HL-60/S4 (cell line): ENCODE results near the gene TARDBP.
"Not testable (repeated sequence)": the region's sequence is repeated elsewhere in the genome, so short reads cannot be mapped to it uniquely, and the experiment has no call there.

ENCODE experiments used
- in situ Hi-C: fragments of 300-500 bp; cut with MboI; formaldehyde crosslinking; loops from 2 replicates; pipeline ENCODE4 v1.14.3; 2022; ENCODE audit warnings: low sequenced_read_pairs

Gene TARDBP

DNA sequence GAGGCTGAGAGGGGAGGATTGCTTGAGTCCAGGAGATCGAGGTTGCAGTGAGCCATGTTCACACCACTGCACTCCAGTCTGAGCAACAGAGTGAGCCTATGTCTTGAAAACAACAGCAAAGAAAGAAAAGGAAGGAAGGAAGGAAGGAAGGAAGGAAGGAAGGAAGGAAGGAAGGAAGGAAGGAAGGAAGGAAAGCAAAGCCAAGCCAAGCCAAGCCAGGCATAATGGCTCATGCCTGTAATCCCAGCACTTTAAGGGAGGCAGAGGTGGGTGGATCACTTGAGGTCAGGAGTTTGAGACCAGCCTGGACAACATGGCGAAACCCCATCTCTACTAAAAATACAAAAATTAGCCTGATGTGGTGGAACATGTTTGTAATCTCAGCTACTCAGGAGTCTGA lies 20.4 kb upstream of the TARDBP start:
- in situ Hi-C loops: not testable (repeated sequence)

DNA sequence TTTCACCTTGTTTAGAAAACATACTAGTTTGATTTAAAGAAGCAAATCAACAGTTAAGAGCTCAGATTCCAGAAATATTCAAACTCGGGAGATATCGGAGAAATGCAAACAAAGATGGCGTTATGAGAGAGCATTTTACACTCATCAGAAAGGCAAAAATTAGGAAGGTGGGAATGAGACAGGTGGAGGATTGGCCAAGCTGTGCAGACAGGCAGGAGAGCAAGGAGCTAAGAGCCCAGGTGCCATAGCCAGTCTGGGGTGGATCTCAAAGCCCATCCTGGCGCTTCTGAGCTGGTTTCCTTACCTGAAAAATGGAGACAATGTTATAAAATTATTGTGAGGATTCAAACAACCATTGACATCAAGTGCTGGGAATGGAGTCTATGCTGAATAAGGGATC lies 19.6 kb upstream of the TARDBP start:
- in situ Hi-C loops: no loop called here

DNA sequence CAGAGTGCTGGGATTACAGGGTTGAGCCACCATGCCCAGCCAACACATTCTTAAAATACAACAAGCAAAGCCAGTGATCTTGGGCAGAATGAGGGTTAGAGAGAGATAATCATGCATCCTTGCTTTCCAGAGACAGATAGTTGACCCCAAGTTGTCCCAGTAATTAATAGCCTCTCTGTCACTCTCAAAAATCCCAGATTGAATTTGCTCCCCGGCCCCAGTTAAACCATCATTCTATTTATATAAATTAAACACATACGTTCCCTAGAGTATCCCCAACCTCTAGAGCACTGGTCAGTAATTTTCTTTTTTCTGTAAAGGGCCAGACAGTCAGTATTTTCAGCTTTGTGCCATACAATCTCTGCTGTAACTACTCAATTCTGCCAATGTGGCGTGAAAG lies 16.4 kb upstream of the TARDBP start:
- in situ Hi-C loops: no loop called here

DNA sequence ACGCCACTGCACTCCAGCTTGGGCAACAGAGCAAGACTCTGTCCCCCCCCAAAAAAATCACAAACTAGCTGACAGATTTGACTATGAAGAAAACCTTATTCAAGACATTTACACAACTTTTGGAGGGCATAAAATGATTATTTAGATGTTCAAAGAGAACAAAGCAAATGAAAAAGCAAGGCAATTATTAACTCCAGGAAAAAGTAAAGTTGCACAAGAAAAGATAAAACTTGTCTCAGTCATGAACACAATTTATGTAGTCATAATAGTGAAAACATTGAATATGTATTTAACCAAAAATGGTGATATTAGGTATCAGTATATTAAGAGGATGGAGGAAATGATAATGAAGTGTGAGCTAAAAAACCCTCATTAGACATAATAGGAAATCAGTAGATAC lies 11.9 kb upstream of the TARDBP start:
- in situ Hi-C loops: no loop called here

DNA sequence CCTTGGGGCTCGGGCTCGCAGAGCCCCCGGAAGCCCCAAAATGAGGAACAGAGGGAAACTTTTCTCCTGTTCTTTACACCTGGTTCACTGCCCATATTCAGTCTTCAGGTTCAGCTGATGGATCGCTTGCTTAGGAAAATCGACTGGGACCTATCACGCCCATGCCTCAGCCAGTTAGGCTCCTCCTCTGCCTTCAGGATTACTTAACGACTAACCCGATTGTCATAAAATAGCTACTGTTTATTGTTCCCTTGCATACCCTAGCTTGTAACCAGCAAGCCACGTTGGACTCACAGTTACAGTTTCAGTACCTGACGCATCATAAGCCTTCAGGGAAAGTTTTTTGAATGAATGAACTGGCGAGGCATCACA lies 692 bp downstream of the TARDBP start:
- in situ Hi-C loops: no loop called here

DNA sequence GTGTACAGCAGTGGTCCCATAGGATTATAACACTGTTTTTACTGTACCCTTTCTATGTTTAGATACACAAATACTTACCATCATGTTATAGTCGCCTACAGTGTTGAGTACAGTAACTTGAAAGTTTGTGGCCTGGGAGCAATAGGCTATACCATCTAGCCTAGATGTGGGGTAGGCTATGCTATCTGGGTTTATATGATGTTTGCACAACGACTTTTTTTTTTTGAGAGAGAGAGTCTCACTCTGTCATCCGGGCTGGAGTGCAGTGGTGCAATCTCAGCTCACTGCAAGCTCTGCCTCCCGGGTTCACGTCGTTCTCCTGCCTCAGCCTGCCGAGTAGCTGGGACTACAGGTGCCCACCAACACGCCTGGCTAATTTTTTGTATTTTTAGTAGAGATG lies 6.9 kb downstream of the TARDBP start:
- in situ Hi-C loops: not testable (repeated sequence)

DNA sequence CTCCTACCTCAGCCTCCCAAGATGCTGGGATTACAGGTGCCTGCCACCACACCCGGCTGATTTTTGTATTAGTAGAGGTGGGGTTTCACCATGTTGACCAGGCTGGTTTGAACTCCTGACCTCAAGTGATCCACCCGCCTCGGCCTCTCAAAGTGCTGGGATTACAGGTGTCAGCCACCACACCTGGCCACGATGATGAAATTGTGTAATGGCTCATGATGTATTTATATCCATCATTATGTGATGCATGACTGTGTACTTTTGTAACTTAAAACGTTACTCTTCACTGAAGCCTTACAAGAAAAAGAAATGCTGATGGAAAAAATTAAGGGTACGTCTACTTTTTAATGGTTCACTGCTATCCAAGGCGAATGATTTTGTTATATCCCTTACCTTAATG lies 7.5 kb downstream of the TARDBP start:
- in situ Hi-C loops: no loop called here

DNA sequence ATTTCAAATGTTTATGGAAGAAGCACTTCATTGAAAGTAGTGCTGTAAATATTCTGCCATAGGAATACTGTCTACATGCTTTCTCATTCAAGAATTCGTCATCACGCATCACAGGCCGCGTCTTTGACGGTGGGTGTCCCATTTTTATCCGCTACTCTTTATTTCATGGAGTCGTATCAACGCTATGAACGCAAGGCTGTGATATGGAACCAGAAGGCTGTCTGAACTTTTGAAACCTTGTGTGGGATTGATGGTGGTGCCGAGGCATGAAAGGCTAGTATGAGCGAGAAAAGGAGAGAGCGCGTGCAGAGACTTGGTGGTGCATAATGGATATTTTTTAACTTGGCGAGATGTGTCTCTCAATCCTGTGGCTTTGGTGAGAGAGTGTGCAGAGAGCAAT lies 10.7 kb downstream of the TARDBP start:
- in situ Hi-C loops: no loop called here

DNA sequence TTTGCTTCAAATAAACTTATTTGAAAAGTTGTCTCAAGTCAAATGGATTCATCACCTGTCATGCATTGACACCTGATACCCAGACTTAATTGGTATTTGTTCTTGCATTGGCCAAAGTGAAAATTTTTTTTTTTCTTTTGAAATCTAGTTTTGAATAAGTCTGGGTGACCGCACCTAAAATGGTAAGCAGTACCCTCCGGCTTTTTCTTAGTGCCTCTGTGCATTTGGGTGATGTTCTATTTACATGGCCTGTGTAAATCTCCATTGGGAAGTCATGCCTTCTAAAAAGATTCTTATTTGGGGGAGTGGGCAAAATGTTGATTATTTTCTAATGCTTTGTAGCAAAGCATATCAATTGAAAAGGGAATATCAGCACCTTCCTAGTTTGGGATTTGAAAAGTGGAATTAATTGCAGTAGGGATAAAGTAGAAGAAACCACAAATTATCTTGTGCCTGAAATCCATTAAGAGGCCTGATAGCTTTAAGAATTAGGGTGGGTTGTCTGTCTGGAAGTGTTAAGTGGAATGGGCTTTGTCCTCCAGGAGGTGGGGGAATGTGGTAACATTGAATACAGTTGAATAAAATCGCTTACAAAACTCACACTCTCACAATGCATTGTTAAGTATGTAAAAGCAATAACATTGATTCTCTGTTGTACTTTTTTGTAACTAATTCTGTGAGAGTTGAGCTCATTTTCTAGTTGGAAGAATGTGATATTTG lies 11.9 kb downstream of the TARDBP start:
- in situ Hi-C loops: no loop called here

DNA sequence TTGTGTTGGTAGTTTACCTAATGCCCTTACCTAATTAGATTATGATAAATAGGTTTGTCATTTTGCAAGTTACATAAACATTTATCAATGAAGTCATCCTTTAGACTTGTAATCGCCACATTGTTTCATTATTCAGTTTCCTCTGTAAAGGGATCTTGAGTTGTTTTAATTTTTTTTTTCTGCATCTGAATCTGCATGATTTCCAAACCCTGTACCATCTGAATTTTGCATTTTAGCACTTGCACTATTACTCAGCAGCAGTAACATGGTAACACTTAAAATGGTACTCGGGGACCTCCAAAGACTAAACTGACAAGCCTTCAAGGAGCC lies 12.4 kb downstream of the TARDBP start:
- in situ Hi-C loops: no loop called here

DNA sequence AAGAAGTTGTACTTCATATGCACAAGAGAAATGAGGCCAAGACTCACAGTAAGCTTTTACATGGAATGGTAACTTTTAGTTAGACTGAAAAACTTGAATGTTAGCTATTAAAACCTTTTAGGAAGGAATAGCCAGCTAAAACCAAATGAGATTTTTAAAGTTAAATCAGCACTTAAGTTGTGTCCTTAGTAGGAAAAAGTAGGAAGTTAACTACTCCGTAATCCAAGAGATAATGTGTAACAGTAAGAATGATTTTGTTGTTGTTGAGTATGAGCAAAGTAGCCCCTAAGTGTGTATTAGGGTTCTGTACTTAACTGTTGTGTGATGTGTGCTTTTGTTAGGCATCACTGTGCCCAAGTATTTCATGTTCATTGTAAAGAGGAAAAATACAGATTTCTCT lies 13.2 kb downstream of the TARDBP start:
- in situ Hi-C loops: no loop called here

DNA sequence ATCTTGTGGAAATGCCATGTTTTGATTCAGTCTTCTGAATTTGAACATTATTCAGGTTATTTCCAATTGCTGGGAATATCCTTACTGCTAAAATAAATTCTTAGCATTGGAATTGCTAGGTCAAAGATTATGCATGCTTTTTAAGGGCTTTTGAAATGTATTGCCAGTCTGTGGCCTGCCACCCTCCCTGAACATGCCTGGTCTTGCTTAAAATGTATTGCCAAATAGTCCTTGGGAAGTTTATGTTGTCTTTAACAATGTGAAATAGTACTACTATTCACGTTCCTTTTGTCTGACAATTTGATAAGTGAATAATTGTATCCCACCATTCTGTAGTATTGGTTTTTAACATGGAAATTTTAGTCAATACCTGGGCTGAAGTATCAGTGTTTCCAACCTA lies 13.6 kb downstream of the TARDBP start:
- in situ Hi-C loops: no loop called here

DNA sequence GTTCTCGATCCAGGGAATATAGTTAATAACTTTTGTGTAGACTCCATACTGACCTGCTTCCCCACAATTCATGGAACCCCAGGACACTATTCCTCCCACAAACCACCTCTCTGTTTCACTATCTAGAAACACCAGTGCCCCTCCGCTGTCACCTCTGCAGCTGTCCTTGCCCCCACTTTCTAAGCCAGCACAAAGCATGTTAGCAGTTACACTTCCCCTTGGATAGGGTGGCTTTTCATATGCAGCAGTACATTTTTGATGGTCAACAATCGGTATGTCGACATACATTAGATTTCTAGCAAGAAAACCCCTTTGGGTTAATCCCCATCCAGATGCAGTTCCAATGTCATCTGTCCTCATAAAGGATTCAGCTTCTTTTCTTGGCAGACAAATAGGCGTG lies 14.4 kb downstream of the TARDBP start:
- in situ Hi-C loops: no loop called here

DNA sequence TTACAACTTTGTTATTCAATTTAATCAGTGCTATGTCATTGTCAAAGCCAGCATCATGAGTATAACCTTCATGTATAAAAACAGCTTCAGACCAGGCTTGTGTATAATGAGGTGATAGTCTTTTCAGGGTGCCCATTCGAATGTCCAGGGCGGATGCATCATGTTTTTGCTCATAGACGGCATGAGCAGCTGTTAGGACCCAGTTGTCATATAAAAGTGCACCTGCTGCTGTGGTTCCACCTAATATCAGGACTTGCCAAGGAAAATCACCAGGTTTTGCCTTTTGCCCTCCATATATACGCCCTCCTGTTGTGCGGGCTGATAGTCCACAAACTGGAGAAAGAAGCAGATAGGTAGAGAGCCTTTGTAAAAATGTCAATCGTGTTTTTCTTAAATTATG lies 14.9 kb downstream of the TARDBP start:
- in situ Hi-C loops: no loop called here

DNA sequence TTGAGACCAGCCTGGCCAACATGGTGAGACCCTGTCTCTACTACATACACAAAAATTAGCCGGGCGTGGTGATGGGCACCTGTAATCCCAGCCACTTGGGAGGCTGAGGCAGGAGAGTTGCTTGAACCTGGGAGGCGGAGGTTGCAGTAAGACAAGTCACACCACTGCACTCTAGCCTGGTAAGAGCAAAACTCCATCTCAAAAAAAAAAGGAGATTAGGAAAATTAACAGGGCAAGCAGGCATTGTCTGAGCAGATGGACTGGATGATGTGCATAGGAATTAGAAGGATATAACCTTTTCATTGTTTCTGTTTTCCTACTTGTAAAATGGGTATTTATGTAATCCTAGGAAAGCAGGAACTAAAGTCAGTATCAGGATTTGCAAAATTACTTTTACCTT lies 15.6 kb downstream of the TARDBP start:
- in situ Hi-C loops: no loop called here

DNA sequence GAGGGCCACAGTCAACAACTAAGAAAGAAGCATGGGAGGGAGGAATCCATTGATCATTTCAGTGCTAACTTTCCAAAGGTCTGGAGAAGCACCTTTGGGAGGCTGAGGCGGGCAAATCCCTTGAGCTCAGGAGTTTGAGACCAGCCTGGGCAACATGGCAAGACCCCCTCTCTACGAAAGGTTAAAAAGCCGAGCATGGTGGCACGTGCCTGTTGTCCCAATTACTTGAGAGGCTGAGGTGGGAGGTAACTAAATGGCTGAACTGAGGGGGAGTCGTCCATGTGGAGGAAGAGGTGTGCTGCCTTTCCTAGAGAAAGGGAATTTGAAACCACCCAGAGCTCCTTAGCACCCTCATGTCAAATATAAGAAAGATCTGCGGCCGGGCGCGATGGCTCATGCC lies 18.4 kb downstream of the TARDBP start:
- in situ Hi-C loops: loop anchor here (10.0 kb wide), 1 partner anchor 614 kb away; no protein-coding TSS in a partner anchor

DNA sequence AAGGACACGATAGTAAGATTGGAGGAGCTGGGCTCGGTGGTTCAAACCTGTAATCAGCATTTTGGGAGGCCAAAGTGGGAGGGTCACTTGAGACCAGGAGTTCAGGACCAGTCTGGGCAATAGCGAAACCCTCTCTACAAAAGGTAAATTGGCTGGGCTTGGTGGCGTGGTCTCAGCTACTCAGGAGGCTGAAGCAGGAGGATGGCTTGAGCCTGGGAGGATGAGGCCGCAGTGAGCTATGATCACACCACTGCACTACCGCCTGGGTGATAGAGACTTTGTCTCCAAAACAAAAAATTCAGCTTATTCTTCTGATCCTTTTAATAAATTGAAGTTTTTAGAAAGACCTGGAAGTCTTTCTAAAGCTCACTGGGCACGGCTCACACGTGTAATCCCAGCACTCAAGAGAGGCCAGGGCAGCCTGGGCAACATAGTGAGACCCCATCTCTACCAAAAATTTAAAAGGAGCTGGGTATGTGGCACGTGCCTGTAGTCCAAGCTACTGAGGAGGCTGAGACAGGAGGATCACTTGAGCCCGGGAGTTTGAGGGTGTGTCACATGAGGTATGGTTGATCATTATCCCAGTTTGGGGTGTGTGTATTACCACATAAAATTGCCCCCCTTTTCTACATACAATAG lies 19.3 kb downstream of the TARDBP start:
- in situ Hi-C loops: loop anchor here (10.0 kb wide), 1 partner anchor 613 kb away; no protein-coding TSS in a partner anchor

DNA sequence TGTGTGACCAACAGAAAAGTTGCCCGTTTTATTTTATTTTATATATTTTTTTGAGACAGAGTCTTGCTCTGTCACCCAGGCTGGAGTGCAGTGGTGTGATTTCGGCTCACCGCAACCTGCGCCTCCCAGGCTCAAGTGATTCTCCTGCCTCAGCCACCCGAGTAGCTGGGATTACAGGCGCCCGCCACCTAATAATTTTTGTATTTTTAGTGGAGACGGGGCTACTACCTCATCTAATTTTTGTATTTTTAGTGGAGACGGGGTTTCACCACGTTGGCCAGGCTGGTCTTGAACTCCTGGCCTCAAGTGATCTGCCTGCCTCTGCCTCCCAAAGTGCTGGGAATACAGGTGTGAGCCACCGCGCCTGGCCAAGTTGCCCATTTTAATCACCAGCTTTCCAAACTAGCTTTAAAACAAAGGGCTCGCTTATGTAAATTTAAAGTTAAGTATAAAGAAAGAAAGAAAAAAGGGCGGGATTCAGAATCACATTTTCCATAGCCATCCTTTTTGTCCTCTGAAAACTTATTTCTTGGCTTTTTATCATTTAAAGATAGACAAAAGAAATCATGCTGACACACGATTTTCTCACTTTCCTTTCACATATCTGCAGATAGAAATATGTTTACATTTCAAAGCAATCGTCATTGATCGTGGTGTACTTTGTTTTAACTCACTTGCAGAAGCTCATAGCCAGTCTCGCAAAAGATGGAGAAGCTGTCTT lies 24.7 kb downstream of the TARDBP start:
- in situ Hi-C loops: loop anchor here (10.0 kb wide), 1 partner anchor 608 kb away; no protein-coding TSS in a partner anchor

DNA sequence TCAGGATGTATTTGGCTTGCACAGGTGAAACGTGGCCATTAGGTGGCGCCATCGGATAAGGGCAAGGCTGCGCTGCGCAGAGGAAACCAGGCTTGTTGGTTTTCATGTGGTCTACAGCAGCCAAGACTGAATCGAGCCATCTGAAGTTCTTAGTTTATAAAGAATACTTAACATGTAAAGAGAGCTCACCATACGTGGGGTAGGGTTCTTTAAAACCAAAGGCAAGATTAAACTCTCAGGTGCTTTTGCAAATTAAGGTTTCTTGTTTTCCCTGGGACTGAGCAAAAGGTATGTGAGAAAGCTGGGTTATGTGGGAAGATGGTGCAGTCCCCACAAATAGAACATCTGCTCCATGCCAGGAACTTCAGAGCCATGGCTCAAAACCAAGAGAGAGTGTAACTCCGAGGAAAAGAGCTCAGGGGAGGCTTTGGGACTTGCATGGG lies 25.3 kb downstream of the TARDBP start:
- in situ Hi-C loops: loop anchor here (10.0 kb wide), 1 partner anchor 607 kb away; no protein-coding TSS in a partner anchor

DNA sequence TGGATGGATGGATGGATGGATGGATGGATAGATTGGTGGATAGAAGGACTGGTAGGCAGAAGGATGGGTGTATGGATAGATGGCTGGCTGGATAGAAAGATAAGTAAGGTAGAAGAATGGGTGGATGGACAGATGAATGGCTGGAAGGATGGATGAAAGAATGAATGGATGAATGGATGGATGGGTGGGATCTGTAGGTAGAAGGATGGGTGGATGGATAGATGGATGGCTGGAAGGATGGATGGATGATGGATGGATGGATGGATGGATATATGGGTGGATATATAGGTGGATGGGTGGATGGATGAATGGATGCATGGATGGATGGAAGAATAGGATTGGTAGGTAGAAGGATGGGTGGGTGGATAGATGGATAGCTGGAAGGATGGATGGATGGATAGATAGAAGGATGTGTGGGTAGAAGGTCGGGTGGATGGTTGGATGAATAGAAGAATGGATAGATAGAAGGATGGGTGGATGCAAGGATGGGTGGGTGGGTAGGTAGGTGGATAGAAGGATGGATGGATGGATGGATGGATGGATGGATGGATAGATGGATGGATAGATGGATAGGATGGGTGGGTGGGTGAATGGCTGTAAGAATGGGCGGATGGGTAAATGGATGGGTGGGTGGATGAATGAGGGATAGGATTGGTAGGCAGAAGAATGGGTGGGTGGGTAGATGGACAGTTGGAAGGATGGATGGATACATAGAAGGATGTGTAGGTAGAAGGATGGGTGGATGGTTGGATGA lies 27.1 kb downstream of the TARDBP start:
- in situ Hi-C loops: loop anchor here (10.0 kb wide), 1 partner anchor 605 kb away; no protein-coding TSS in a partner anchor

DNA sequence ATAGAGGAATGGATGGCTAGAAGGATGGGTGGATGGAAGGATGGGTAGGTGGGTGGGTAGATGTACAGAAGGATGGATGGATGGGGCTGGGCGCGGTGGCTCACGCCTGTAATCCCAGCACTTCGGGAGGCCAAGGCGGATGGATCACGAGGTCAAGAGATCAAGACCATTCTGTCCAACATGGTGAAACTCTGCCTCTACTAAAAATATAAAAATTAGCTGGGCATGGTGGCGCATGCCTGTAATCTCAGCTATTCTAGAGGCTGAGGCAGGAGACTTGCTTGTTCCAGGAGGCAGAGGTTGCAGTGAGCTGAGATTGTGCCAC lies 27.6 kb downstream of the TARDBP start:
- in situ Hi-C loops: not testable (repeated sequence)
